ENCODE measurements around the gene PEX5L.
A peak's percentile ranks its signal among the peaks of the same experiment; 100 is the strongest.

The PEX5L gene

DNA sequence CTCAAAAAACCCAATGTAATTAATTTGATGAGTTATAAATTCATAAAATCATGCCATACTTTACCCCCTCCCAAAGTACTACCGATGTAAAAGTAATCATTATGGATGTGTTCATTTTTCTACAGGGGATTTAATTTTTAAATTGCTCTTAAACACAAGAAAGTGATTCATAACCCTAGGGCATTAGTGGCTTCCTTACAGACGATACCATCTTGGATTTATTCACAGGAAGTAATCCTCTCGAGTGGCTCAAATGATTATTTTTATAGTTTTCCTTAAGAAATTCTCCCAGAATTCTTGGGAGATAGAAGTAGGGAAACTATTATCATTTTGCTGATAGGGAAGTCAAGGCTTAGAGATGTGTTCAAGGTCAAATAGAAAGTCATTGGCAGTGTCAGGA, 80.9 kb downstream of the PEX5L start:
- DNase-seq: no peak
- Histone ChIP-seq H3K4me3 (ENCODE audit: low read length) (no peak overlapping the region; the same call in 1 of the 2 replicates), H3K9ac (ENCODE audit: low read length) (no peak overlapping the region), H3K9me2 (replicated peaks; ENCODE audit: insufficient read depth, low read length) (no peaks in the 10 kb centered on the region), H3K27ac (ENCODE audit: low read length) (peak overlapping the region; percentile 30; the same call in 1 of the 2 replicates), H3K27me3 (replicated peaks; ENCODE audit: insufficient read depth, low read length) (no peaks in the 10 kb centered on the region; the same call in 1 of the 2 replicates), H3K79me2 (ENCODE audit: low read length) (no peaks in the 10 kb centered on the region), H3K36me3 (replicated peaks; ENCODE audit: insufficient read depth, low read length) (no peaks in the 10 kb centered on the region), H3K4me2 (ENCODE audit: low read depth, low read length) (peak overlapping the region; percentile 53), H2AFZ (ENCODE audit: low read length) (no peak overlapping the region), H3K9me3 (replicated peaks; ENCODE audit: insufficient read depth, low read length) (no peaks in the 10 kb centered on the region), H3K4me1 (ENCODE audit: low read length) (peaks cover 29% of the 10 kb centered on the region), H4K20me1 (ENCODE audit: insufficient read depth, low read length) (no peaks in the 10 kb centered on the region), H3F3A (ENCODE audit: insufficient read depth, low read length) (peaks cover 24% of the 10 kb centered on the region)
- TF ChIP-seq EZH2phosphoT487 (IDR thresholded peaks at IDR 0.05; ENCODE audit: low read length) (no peak), EZH2 (optimal IDR thresholded peaks at IDR 0.05; ENCODE audit: low read depth, low read length) (no peak)
- TF ChIP-seq, protein P1, sequence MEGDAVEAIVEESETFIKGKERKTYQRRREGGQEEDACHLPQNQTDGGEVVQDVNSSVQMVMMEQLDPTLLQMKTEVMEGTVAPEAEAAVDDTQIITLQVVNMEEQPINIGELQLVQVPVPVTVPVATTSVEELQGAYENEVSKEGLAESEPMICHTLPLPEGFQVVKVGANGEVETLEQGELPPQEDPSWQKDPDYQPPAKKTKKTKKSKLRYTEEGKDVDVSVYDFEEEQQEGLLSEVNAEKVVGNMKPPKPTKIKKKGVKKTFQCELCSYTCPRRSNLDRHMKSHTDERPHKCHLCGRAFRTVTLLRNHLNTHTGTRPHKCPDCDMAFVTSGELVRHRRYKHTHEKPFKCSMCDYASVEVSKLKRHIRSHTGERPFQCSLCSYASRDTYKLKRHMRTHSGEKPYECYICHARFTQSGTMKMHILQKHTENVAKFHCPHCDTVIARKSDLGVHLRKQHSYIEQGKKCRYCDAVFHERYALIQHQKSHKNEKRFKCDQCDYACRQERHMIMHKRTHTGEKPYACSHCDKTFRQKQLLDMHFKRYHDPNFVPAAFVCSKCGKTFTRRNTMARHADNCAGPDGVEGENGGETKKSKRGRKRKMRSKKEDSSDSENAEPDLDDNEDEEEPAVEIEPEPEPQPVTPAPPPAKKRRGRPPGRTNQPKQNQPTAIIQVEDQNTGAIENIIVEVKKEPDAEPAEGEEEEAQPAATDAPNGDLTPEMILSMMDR (IDR thresholded peaks at IDR 0.05; ENCODE audit: low read length): no peak

- Histone ChIP-seq H3K4me2 (ENCODE audit: low read depth, low read length) (no peak overlapping the region), H3K79me2 (ENCODE audit: low read length) (no peaks in the 10 kb centered on the region)
Observed at GRCh38 chr3:179955286-179955685, 81.5 kb downstream of the PEX5L start.

GRCh38 chr3:179953993-179954870, 82.5 kb downstream of the PEX5L start:
- H3K36me3 ChIP-seq (replicated peaks; ENCODE audit: insufficient read depth, low read length): no peaks in the 10 kb centered on the region
- H3K4me3 ChIP-seq (ENCODE audit: low read length): no peak overlapping the region
- no peaks in the 10 kb centered on the region for H3K9me3 ChIP-seq (replicated peaks; ENCODE audit: insufficient read depth, low read length)
- no peak overlapping the region for H3K9ac ChIP-seq (ENCODE audit: low read length)
- H3K79me2 ChIP-seq (ENCODE audit: low read length): no peaks in the 10 kb centered on the region
- H2AFZ ChIP-seq (ENCODE audit: low read length): no peak overlapping the region
- no peak for DNase-seq
- H3K27ac ChIP-seq (ENCODE audit: low read length): no peak overlapping the region
- H3K4me1 ChIP-seq (ENCODE audit: low read length): peaks cover 34% of the 10 kb centered on the region
- no peaks in the 10 kb centered on the region for H3K9me2 ChIP-seq (replicated peaks; ENCODE audit: insufficient read depth, low read length)
- no peaks in the 10 kb centered on the region; the same call in 1 of the 2 replicates for H3K27me3 ChIP-seq (replicated peaks; ENCODE audit: insufficient read depth, low read length)
- H3K4me2 ChIP-seq (ENCODE audit: low read depth, low read length): no peak overlapping the region
- TF ChIP-seq, protein P1 (IDR thresholded peaks at IDR 0.05; ENCODE audit: low read length): no peak
- no peak for TF ChIP-seq EZH2 (optimal IDR thresholded peaks at IDR 0.05; ENCODE audit: low read depth, low read length)
- TF ChIP-seq EZH2phosphoT487 (IDR thresholded peaks at IDR 0.05; ENCODE audit: low read length): no peak
- H4K20me1 ChIP-seq (ENCODE audit: insufficient read depth, low read length): no peaks in the 10 kb centered on the region
- H3F3A ChIP-seq (ENCODE audit: insufficient read depth, low read length): peaks cover 24% of the 10 kb centered on the region

More at GRCh38 chr3:179955286-179955685, 81.5 kb downstream of the PEX5L start:
- H3K36me3 ChIP-seq (replicated peaks; ENCODE audit: insufficient read depth, low read length): no peaks in the 10 kb centered on the region
- no peaks in the 10 kb centered on the region; the same call in 1 of the 2 replicates for H3K27me3 ChIP-seq (replicated peaks; ENCODE audit: insufficient read depth, low read length)
- H3K27ac ChIP-seq (ENCODE audit: low read length): no peak overlapping the region
- peaks cover 29% of the 10 kb centered on the region for H3K4me1 ChIP-seq (ENCODE audit: low read length)
- H3K9me2 ChIP-seq (replicated peaks; ENCODE audit: insufficient read depth, low read length): no peaks in the 10 kb centered on the region
- peaks cover 24% of the 10 kb centered on the region for H3F3A ChIP-seq (ENCODE audit: insufficient read depth, low read length)
- H3K9ac ChIP-seq (ENCODE audit: low read length): no peak overlapping the region
- H3K4me3 ChIP-seq (ENCODE audit: low read length): no peak overlapping the region
- no peak for TF ChIP-seq EZH2 (optimal IDR thresholded peaks at IDR 0.05; ENCODE audit: low read depth, low read length)
- H3K9me3 ChIP-seq (replicated peaks; ENCODE audit: insufficient read depth, low read length): no peaks in the 10 kb centered on the region
- H4K20me1 ChIP-seq (ENCODE audit: insufficient read depth, low read length): no peaks in the 10 kb centered on the region
- H2AFZ ChIP-seq (ENCODE audit: low read length): no peak overlapping the region
- DNase-seq: no peak

- Histone ChIP-seq H3K4me3 (ENCODE audit: low read length) (no peak overlapping the region), H3K9ac (ENCODE audit: low read length) (no peak overlapping the region), H3K9me2 (replicated peaks; ENCODE audit: insufficient read depth, low read length) (no peaks in the 10 kb centered on the region), H2AFZ (ENCODE audit: low read length) (no peak overlapping the region), H3K79me2 (ENCODE audit: low read length) (no peaks in the 10 kb centered on the region), H3F3A (ENCODE audit: insufficient read depth, low read length) (peaks cover 2% of the 10 kb centered on the region), H3K27ac (ENCODE audit: low read length) (no peak overlapping the region), H3K4me1 (ENCODE audit: low read length) (peaks cover 9% of the 10 kb centered on the region), H3K4me2 (ENCODE audit: low read depth, low read length) (no peak overlapping the region), H3K36me3 (replicated peaks; ENCODE audit: insufficient read depth, low read length) (no peaks in the 10 kb centered on the region), H3K27me3 (replicated peaks; ENCODE audit: insufficient read depth, low read length) (no peaks in the 10 kb centered on the region; the same call in 1 of the 2 replicates), H4K20me1 (ENCODE audit: insufficient read depth, low read length) (no peaks in the 10 kb centered on the region), H3K9me3 (replicated peaks; ENCODE audit: insufficient read depth, low read length) (no peaks in the 10 kb centered on the region)
- TF ChIP-seq EZH2 (optimal IDR thresholded peaks at IDR 0.05; ENCODE audit: low read depth, low read length): no peak
- TF ChIP-seq, protein P1 (IDR thresholded peaks at IDR 0.05; ENCODE audit: low read length): no peak
- no peak for TF ChIP-seq EZH2phosphoT487 (IDR thresholded peaks at IDR 0.05; ENCODE audit: low read length)
- DNase-seq: no peak
Observed at GRCh38 chr3:179950840-179951239, 85.9 kb downstream of the PEX5L start.

Measured in MM.1S (cell line).